HL-60 (cell line): ENCODE data around the gene LHX1.

Source experiments
- DNase-seq, 2 experiments: peaks; one replicate each; pipeline ENCODE4 v3.0.0-alpha.2; 2010 to 2020; ENCODE audit warnings: low read depth in 1 of 2, low spot score in 1 of 2
- H3K27ac ChIP-seq: fragments of 250-450 bp; sonication (Bioruptor Pico); replicated peaks from 2 replicates; pipeline ENCODE4 v1.5.1; 2020; ENCODE audit warnings: mild to moderate bottlenecking, moderate library complexity
- H3K27me3 ChIP-seq: fragments of 250-450 bp; sonication (Bioruptor Pico); 2 replicates; pipeline ENCODE4 v1.5.1; 2021; ENCODE audit warnings: mild to moderate bottlenecking, moderate library complexity; ENCODE audit not compliant: insufficient read depth, poor library complexity, severe bottlenecking
- H3K4me3 ChIP-seq: replicated peaks from 2 replicates; pipeline ENCODE4 v1.5.1; 2011; ENCODE audit warnings: mild to moderate bottlenecking, control low read depth, low read length; ENCODE audit not compliant: insufficient read depth
- GABPA ChIP-seq: IDR thresholded peaks from 2 replicates; pipeline ENCODE4 v1.6.1; 2012; ENCODE audit warnings: low read depth
- POLR2AphosphoS5 ChIP-seq: IDR thresholded peaks from 2 replicates; pipeline ENCODE4 v1.6.1; 2012; ENCODE audit warnings: low read depth
- SPI1 ChIP-seq: IDR thresholded peaks from 2 replicates; pipeline ENCODE4 v1.6.1; 2012; ENCODE audit warnings: low read depth, mild to moderate bottlenecking, borderline replicate concordance
- TF ChIP-seq, protein P1 (sequence below): IDR thresholded peaks from one replicate; pipeline ENCODE4 v1.5.1; 2011; ENCODE audit warnings: low read length, control low read depth, inconsistent platforms; ENCODE audit not compliant: insufficient read depth
- TF ChIP-seq, protein P2 (sequence below): IDR thresholded peaks from 2 replicates; pipeline ENCODE4 v1.6.1; 2012; ENCODE audit warnings: low read depth; ENCODE audit not compliant: insufficient replicate concordance

LHX1 gene

GRCh38 chr17:36939802-36940312, 2.6 kb downstream of the LHX1 start:
- H3K27me3 ChIP-seq: peaks cover 93% of the 10 kb centered on the region
- TF ChIP-seq POLR2AphosphoS5 (no peak), GABPA (no peak), SPI1 (no peak)
- TF ChIP-seq, protein P1, sequence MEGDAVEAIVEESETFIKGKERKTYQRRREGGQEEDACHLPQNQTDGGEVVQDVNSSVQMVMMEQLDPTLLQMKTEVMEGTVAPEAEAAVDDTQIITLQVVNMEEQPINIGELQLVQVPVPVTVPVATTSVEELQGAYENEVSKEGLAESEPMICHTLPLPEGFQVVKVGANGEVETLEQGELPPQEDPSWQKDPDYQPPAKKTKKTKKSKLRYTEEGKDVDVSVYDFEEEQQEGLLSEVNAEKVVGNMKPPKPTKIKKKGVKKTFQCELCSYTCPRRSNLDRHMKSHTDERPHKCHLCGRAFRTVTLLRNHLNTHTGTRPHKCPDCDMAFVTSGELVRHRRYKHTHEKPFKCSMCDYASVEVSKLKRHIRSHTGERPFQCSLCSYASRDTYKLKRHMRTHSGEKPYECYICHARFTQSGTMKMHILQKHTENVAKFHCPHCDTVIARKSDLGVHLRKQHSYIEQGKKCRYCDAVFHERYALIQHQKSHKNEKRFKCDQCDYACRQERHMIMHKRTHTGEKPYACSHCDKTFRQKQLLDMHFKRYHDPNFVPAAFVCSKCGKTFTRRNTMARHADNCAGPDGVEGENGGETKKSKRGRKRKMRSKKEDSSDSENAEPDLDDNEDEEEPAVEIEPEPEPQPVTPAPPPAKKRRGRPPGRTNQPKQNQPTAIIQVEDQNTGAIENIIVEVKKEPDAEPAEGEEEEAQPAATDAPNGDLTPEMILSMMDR: no peak
- TF ChIP-seq, protein P2, sequence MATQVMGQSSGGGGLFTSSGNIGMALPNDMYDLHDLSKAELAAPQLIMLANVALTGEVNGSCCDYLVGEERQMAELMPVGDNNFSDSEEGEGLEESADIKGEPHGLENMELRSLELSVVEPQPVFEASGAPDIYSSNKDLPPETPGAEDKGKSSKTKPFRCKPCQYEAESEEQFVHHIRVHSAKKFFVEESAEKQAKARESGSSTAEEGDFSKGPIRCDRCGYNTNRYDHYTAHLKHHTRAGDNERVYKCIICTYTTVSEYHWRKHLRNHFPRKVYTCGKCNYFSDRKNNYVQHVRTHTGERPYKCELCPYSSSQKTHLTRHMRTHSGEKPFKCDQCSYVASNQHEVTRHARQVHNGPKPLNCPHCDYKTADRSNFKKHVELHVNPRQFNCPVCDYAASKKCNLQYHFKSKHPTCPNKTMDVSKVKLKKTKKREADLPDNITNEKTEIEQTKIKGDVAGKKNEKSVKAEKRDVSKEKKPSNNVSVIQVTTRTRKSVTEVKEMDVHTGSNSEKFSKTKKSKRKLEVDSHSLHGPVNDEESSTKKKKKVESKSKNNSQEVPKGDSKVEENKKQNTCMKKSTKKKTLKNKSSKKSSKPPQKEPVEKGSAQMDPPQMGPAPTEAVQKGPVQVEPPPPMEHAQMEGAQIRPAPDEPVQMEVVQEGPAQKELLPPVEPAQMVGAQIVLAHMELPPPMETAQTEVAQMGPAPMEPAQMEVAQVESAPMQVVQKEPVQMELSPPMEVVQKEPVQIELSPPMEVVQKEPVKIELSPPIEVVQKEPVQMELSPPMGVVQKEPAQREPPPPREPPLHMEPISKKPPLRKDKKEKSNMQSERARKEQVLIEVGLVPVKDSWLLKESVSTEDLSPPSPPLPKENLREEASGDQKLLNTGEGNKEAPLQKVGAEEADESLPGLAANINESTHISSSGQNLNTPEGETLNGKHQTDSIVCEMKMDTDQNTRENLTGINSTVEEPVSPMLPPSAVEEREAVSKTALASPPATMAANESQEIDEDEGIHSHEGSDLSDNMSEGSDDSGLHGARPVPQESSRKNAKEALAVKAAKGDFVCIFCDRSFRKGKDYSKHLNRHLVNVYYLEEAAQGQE: no peak
- no peak overlapping the region for H3K27ac ChIP-seq
- no peak overlapping the region for H3K4me3 ChIP-seq
- no peak for DNase-seq

GRCh38 chr17:36940313-36941264, 3.3 kb downstream of the LHX1 start:
- no peak overlapping the region for H3K4me3 ChIP-seq
- TF ChIP-seq, protein P2: no peak
- TF ChIP-seq, protein P1: no peak
- TF ChIP-seq POLR2AphosphoS5 (no peak), GABPA (no peak), SPI1 (no peak)
- peaks cover 90% of the 10 kb centered on the region for H3K27me3 ChIP-seq

DNA sequence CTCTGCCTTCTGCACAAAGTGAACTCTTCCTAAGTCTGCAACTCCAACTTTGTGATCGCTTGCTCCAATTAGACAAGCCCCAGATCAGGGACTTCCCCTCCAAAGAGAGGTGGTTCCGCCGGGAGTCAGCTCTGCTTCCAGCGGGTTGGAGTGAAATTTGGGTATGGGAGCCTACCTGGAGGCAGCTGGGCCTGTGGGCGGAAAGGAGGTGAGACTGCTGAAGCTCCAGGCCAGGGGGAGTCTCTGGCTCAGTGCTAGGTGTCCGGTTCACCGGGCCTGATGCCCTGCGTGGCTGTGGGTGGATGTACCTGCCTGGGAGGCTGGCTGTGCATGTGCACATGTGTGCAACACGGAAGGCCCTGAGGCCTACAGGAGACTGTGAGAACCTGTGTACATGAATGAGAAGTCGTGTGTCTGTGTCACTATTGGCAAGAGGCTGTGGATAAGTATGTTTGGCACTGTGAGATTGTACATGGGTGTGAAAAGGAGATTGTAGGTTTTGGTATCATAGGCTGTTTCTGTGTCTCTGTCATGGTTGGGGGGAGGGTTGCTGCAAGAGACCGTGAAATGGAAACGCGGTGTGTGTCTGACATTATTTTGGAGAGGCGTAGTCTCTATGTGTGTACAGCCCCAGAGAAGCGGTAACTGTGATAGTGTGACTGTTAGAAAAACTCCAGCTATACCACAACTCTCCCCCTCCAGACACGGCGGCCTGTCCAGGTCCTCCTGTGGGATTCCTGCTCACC, 4.2 kb downstream of the LHX1 start:
- Histone ChIP-seq H3K27ac (no peak overlapping the region), H3K27me3 (peaks cover 91% of the 10 kb centered on the region), H3K4me3 (no peak overlapping the region)
- TF ChIP-seq, protein P1: no peak
- no peak for DNase-seq

More at GRCh38 chr17:36940313-36941264, 3.3 kb downstream of the LHX1 start:
- H3K27ac ChIP-seq: no peak overlapping the region
- DNase-seq: no peak
